ENCODE measurements around the gene CLASP1.
"Not testable (repeated sequence)": the region's sequence is repeated elsewhere in the genome, so short reads cannot be mapped to it uniquely, and the experiment has no call there.

The CLASP1 gene

GRCh38 chr2:121670181-121670580 lies 20.9 kb upstream of the CLASP1 start:
- H3K27me3 Mint-ChIP-seq: no peaks in the 10 kb centered on the region
- H3K36me3 Mint-ChIP-seq: peaks cover 2% of the 10 kb centered on the region
- H3K27ac Mint-ChIP-seq: no peak overlapping the region
- no peaks in the 10 kb centered on the region for H3K4me1 Mint-ChIP-seq (ENCODE audit: low read depth)
- H3K9me3 Mint-ChIP-seq (ENCODE audit: low read depth): peaks cover 7% of the 10 kb centered on the region
- H3K4me3 Mint-ChIP-seq: no peak overlapping the region

DNA sequence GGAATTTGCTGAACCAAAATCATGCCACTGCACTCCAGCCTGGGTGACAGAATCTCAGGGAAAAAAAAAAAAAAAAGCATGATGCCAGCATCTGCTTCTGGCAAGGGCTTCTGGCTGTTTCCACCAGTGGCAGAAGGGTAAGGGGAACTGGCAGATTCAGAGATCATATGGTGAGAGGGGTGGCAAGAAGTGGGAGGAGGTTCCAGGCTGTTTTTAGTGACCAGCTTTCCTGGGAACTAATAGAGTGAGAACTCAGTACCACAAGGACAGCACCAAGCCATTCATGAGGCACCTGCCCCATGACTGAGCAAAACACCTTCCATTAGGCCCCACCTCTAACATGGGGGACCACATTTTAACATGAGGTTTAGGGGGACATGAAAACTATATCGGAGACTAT lies 18.4 kb upstream of the CLASP1 start:
- no peaks in the 10 kb centered on the region for H3K36me3 Mint-ChIP-seq
- H3K9me3 Mint-ChIP-seq (ENCODE audit: low read depth): no peaks in the 10 kb centered on the region
- H3K4me3 Mint-ChIP-seq: no peak overlapping the region
- H3K4me1 Mint-ChIP-seq (ENCODE audit: low read depth): peaks cover under 1% of the 10 kb centered on the region
- no peaks in the 10 kb centered on the region for H3K27me3 Mint-ChIP-seq
- H3K27ac Mint-ChIP-seq: no peak overlapping the region

DNA sequence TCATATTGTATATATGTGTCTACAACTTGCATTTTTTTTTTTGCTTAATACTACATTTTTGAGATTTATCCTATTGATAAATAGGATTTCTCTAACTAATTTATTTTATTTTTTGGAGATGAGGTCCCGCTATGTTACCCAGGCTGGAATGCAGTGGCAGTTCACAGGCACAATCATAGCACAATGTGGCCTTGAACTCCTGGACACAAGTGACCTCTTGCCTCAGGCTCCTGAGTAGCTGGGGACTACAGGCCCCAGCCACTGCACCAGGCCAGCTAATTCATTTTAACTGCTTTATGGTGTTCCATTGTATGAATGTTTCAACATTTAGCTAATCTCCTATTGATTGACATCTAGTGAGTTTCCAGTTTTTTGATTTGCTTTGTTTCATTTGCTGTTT lies 16.8 kb upstream of the CLASP1 start:
- Mint-ChIP-seq H3K4me3 (no peak overlapping the region), H3K27me3 (no peaks in the 10 kb centered on the region), H3K4me1 (ENCODE audit: low read depth) (peaks cover 3% of the 10 kb centered on the region), H3K27ac (no peak overlapping the region), H3K9me3 (ENCODE audit: low read depth) (no peaks in the 10 kb centered on the region), H3K36me3 (peaks cover 2% of the 10 kb centered on the region)

GRCh38 chr2:121665504-121665903 lies 16.2 kb upstream of the CLASP1 start:
- Mint-ChIP-seq H3K27ac (no peak overlapping the region), H3K4me3 (no peak overlapping the region), H3K36me3 (peaks cover 2% of the 10 kb centered on the region), H3K27me3 (no peaks in the 10 kb centered on the region), H3K4me1 (ENCODE audit: low read depth) (peaks cover 3% of the 10 kb centered on the region), H3K9me3 (ENCODE audit: low read depth) (no peaks in the 10 kb centered on the region)

- H3K4me3 Mint-ChIP-seq: no peak overlapping the region
- peaks cover 5% of the 10 kb centered on the region for H3K4me1 Mint-ChIP-seq (ENCODE audit: low read depth)
- peaks cover 2% of the 10 kb centered on the region for H3K36me3 Mint-ChIP-seq
- H3K9me3 Mint-ChIP-seq (ENCODE audit: low read depth): no peaks in the 10 kb centered on the region
- no peaks in the 10 kb centered on the region for H3K27me3 Mint-ChIP-seq
- no peak overlapping the region for H3K27ac Mint-ChIP-seq
These were observed 15.5 kb upstream of the CLASP1 start for GRCh38 chr2:121664713-121665112.

GRCh38 chr2:121664086-121664485 lies 14.8 kb upstream of the CLASP1 start:
- Mint-ChIP-seq H3K36me3 (peaks cover 2% of the 10 kb centered on the region), H3K4me1 (ENCODE audit: low read depth) (peaks cover 5% of the 10 kb centered on the region), H3K27ac (peak overlapping the region; percentile 48), H3K9me3 (ENCODE audit: low read depth) (no peaks in the 10 kb centered on the region), H3K27me3 (no peaks in the 10 kb centered on the region), H3K4me3 (no peak overlapping the region)

GRCh38 chr2:121663434-121663833 lies 14.2 kb upstream of the CLASP1 start:
- Mint-ChIP-seq H3K36me3 (peaks cover 2% of the 10 kb centered on the region), H3K4me3 (no peak overlapping the region), H3K9me3 (ENCODE audit: low read depth) (no peaks in the 10 kb centered on the region), H3K27me3 (no peaks in the 10 kb centered on the region), H3K4me1 (ENCODE audit: low read depth) (peaks cover 7% of the 10 kb centered on the region), H3K27ac (no peak overlapping the region)

- Mint-ChIP-seq H3K36me3 (peaks cover 2% of the 10 kb centered on the region), H3K4me3 (no peak overlapping the region), H3K9me3 (ENCODE audit: low read depth) (no peaks in the 10 kb centered on the region), H3K4me1 (ENCODE audit: low read depth) (peaks cover 10% of the 10 kb centered on the region), H3K27ac (no peak overlapping the region), H3K27me3 (no peaks in the 10 kb centered on the region)
These were observed 13.4 kb upstream of the CLASP1 start for GRCh38 chr2:121662656-121663055.

- no peaks in the 10 kb centered on the region for H3K9me3 Mint-ChIP-seq (ENCODE audit: low read depth)
- no peak overlapping the region for H3K27ac Mint-ChIP-seq
These were observed 10.7 kb upstream of the CLASP1 start for GRCh38 chr2:121659933-121660332.

GRCh38 chr2:121658393-121658792 lies 9.1 kb upstream of the CLASP1 start:
- H3K9me3 Mint-ChIP-seq (ENCODE audit: low read depth); H3K27me3 Mint-ChIP-seq; H3K4me3 Mint-ChIP-seq; H3K36me3 Mint-ChIP-seq; H3K27ac Mint-ChIP-seq: not testable (repeated sequence)
- peaks cover 23% of the 10 kb centered on the region for H3K4me1 Mint-ChIP-seq (ENCODE audit: low read depth)

More at GRCh38 chr2:121659933-121660332, 10.7 kb upstream of the CLASP1 start:
- Mint-ChIP-seq H3K4me3 (no peak overlapping the region), H3K27me3 (no peaks in the 10 kb centered on the region), H3K36me3 (peaks cover 2% of the 10 kb centered on the region), H3K4me1 (ENCODE audit: low read depth) (peaks cover 11% of the 10 kb centered on the region)

DNA sequence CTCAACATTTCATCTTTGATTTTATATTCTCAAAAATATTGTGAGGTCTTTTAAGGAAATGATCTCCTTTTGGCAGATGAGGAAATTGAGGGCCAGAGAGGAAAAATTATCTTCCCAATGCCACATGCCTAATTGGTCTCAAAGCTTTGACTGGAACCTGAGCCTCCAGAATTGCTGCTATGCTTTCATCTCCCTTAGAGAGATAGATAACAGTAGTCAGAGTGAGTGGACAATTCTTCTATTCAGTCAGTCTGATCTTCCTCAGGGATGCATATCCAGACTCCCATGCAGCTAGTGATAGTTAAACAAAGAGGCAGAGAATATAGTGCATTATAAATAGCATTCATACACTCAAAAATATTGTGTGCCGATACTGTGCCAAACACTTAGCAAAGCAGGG lies 3.8 kb upstream of the CLASP1 start:
- peaks cover 2% of the 10 kb centered on the region for H3K36me3 Mint-ChIP-seq
- peak overlapping the region; percentile 13 for H3K27ac Mint-ChIP-seq
- peaks cover 52% of the 10 kb centered on the region for H3K4me1 Mint-ChIP-seq (ENCODE audit: low read depth)
- no peaks in the 10 kb centered on the region for H3K9me3 Mint-ChIP-seq (ENCODE audit: low read depth)
- H3K27me3 Mint-ChIP-seq: no peaks in the 10 kb centered on the region
- no peak overlapping the region for H3K4me3 Mint-ChIP-seq

DNA sequence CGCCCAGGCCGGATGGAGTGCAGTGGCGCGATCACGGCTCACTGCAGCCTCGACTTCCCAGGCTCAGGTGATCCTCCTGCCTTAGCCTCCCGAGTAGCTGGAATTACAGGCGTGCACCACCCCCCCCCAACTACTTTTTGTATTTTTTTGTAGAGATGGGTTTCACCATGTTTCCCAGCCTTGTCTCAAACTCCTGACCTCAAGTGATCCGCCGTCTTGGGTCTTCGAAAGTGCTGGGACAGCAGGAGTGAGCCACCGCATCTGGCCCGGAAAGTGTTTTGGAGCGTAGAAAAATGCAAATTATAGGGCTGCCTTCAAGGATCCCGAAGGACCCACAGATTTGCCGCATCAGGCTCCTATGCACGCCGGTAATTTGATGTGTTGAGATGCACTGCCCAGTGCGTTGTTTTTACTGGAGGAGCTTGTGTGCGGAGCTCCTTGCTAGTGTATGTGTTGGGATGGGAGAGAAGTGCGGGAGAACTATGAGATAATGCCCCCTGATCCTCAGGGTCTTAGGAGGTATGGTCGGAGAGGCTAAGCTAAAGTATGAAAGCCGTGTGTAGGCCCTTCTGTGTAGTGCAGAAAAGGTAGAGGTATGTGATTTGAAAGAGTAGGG lies 1.2 kb upstream of the CLASP1 start:
- Mint-ChIP-seq H3K27ac (peak overlapping the region; percentile 100), H3K36me3 (peaks cover 2% of the 10 kb centered on the region), H3K27me3 (no peaks in the 10 kb centered on the region), H3K4me1 (ENCODE audit: low read depth) (peaks cover 67% of the 10 kb centered on the region), H3K4me3 (peak overlapping the region; percentile 98), H3K9me3 (ENCODE audit: low read depth) (no peaks in the 10 kb centered on the region)

DNA sequence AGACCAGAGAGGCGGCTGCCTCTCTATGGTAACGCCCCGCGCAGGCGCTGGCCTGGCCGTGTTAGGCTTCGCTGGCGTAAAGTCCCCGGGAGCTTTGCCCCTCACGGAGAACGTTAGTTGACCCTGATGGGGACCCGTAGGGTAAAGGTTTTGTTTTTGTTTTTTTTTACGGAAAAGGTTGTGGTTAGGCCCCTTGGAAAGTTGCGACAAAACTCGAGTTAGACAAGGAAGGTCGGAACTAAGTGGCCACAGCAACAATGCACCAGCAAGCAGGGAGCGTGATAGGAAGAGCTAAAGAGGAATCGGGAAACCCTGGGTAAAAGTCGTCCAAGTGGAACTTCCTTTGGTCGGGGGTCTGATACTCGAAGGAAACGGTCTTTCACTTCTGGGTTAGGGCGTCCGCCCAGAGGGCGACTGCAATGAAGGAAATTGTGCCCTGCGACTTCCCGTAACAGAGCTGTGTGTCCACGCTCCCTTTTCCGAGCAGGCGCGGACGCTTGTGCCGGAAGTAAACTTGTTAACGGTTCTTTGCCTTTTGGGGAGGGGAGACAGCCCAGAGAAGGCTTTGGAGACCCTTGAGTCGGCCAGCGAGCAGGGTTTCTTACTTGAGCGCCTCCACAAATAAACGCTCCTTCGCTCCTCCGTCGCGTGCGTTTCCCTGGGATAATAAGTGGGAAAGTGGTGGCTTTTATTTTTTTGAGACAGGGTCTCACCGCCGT lies 493 bp upstream of the CLASP1 start:
- H3K27me3 Mint-ChIP-seq: no peaks in the 10 kb centered on the region

GRCh38 chr2:121648206-121649148 lies 785 bp downstream of the CLASP1 start:
- Mint-ChIP-seq H3K36me3 (no peaks in the 10 kb centered on the region), H3K27me3 (no peaks in the 10 kb centered on the region), H3K4me1 (ENCODE audit: low read depth) (peaks cover 67% of the 10 kb centered on the region), H3K9me3 (ENCODE audit: low read depth) (no peaks in the 10 kb centered on the region), H3K27ac (peak overlapping the region; percentile 100), H3K4me3 (peak overlapping the region; percentile 98)

More for the DNA sequence above, 493 bp upstream of the CLASP1 start:
- H3K4me3 Mint-ChIP-seq: peak overlapping the region; percentile 98
- no peaks in the 10 kb centered on the region for H3K9me3 Mint-ChIP-seq (ENCODE audit: low read depth)
- H3K36me3 Mint-ChIP-seq: peaks cover 2% of the 10 kb centered on the region
- H3K27ac Mint-ChIP-seq: peak overlapping the region; percentile 100
- peaks cover 72% of the 10 kb centered on the region for H3K4me1 Mint-ChIP-seq (ENCODE audit: low read depth)

GRCh38 chr2:121647396-121647795 lies 1.9 kb downstream of the CLASP1 start:
- H3K36me3 Mint-ChIP-seq: no peaks in the 10 kb centered on the region
- peak overlapping the region; percentile 61 for H3K27ac Mint-ChIP-seq
- peak overlapping the region; percentile 98 for H3K4me3 Mint-ChIP-seq
- H3K9me3 Mint-ChIP-seq (ENCODE audit: low read depth): no peaks in the 10 kb centered on the region
- H3K27me3 Mint-ChIP-seq: no peaks in the 10 kb centered on the region
- peaks cover 66% of the 10 kb centered on the region for H3K4me1 Mint-ChIP-seq (ENCODE audit: low read depth)
